T follicular helper cell (primary cell): ENCODE data around the gene EFHD2.
"Not testable (repeated sequence)": the region's sequence is repeated elsewhere in the genome, so short reads cannot be mapped to it uniquely, and the experiment has no call there.

ENCODE experiments used
- DNase-seq: peaks from one replicate; pipeline ENCODE4 v3.0.0-alpha.2; 2020; ENCODE audit warnings: low read depth

The EFHD2 gene

GRCh38 chr1:15430787-15431570 is 21.3 kb downstream of the EFHD2 start:
- peak; percentile 61 for DNase-seq

- no peak for DNase-seq
Measured at GRCh38 chr1:15431571-15431948, 21.9 kb downstream of the EFHD2 start.

- no peak for DNase-seq
Measured at GRCh38 chr1:15432324-15432723, 22.6 kb downstream of the EFHD2 start.

GRCh38 chr1:15433471-15433870 is 23.8 kb downstream of the EFHD2 start:
- no peak for DNase-seq

- not testable (repeated sequence) for DNase-seq
Measured at GRCh38 chr1:15434739-15435138, 25.1 kb downstream of the EFHD2 start.

GRCh38 chr1:15435239-15436077 is 25.8 kb downstream of the EFHD2 start:
- DNase-seq = no peak

GRCh38 chr1:15436881-15437442 is 27.3 kb downstream of the EFHD2 start:
- no peak for DNase-seq

GRCh38 chr1:15439325-15439724 is 29.6 kb downstream of the EFHD2 start:
- DNase-seq = no peak

GRCh38 chr1:15440357-15440756 is 30.7 kb downstream of the EFHD2 start:
- DNase-seq = no peak

GRCh38 chr1:15441247-15441646 is 31.6 kb downstream of the EFHD2 start:
- no peak for DNase-seq

- DNase-seq = no peak
Measured at GRCh38 chr1:15442119-15442518, 32.4 kb downstream of the EFHD2 start.

GRCh38 chr1:15442759-15443158 is 33.1 kb downstream of the EFHD2 start:
- no peak for DNase-seq

- no peak for DNase-seq
Measured at GRCh38 chr1:15443281-15443680, 33.6 kb downstream of the EFHD2 start.

GRCh38 chr1:15444468-15445389 is 35.0 kb downstream of the EFHD2 start:
- no peak for DNase-seq

GRCh38 chr1:15445390-15446122 is 35.9 kb downstream of the EFHD2 start:
- no peak for DNase-seq

GRCh38 chr1:15446212-15446611 is 36.5 kb downstream of the EFHD2 start:
- no peak for DNase-seq

GRCh38 chr1:15448877-15449462 is 39.3 kb downstream of the EFHD2 start:
- DNase-seq = no peak

GRCh38 chr1:15449567-15449966 is 39.9 kb downstream of the EFHD2 start:
- no peak for DNase-seq

GRCh38 chr1:15451014-15451722 is 41.5 kb downstream of the EFHD2 start:
- DNase-seq = no peak

GRCh38 chr1:15452216-15452615 is 42.5 kb downstream of the EFHD2 start:
- DNase-seq = no peak
